Stimulated activated CD4-positive, alpha-beta T cell treated with anti-CD3 and anti-CD28 coated beads, Interleukin-1b, Interleukin-23, amount 100 ng/mL, for 48 hours (primary cell): Measurements from ENCODE around the gene NDOR1.

ENCODE experiments used
- DNase-seq: peaks from one replicate; pipeline ENCODE4 v3.0.0-alpha.2; 2020

Gene NDOR1

GRCh38 chr9:137167747-137168572 lies 37.5 kb upstream of the NDOR1 start:
- no peak for DNase-seq

- no peak for DNase-seq
These were observed 37.0 kb upstream of the NDOR1 start for GRCh38 chr9:137168573-137168903.

GRCh38 chr9:137168904-137169856 lies 36.3 kb upstream of the NDOR1 start:
- DNase-seq: no peak

GRCh38 chr9:137169896-137170358 lies 35.6 kb upstream of the NDOR1 start, which contains the start of gene LRRC26:
TSS of gene LRRC26 (minus strand) at chr9:137170051. CDS start at chr9:137169943, 108 bp downstream.
- no peak for DNase-seq

GRCh38 chr9:137170486-137171148 lies 34.9 kb upstream of the NDOR1 start:
- DNase-seq: no peak

- no peak for DNase-seq
These were observed 34.2 kb upstream of the NDOR1 start for GRCh38 chr9:137171149-137171900.

- no peak for DNase-seq
These were observed 32.4 kb upstream of the NDOR1 start for GRCh38 chr9:137172901-137173795.

GRCh38 chr9:137173796-137174664 lies 31.5 kb upstream of the NDOR1 start:
- DNase-seq: no peak

GRCh38 chr9:137174722-137175293 lies 30.7 kb upstream of the NDOR1 start:
- DNase-seq: no peak

- DNase-seq: no peak
These were observed 30.0 kb upstream of the NDOR1 start for GRCh38 chr9:137175345-137175961.

GRCh38 chr9:137176302-137177182 lies 29.0 kb upstream of the NDOR1 start:
- DNase-seq: no peak

GRCh38 chr9:137178201-137178938 lies 27.1 kb upstream of the NDOR1 start:
- DNase-seq: no peak

- no peak for DNase-seq
These were observed 26.4 kb upstream of the NDOR1 start for GRCh38 chr9:137178939-137179630.

GRCh38 chr9:137179761-137180160 lies 25.7 kb upstream of the NDOR1 start:
- DNase-seq: no peak

- no peak for DNase-seq
These were observed 25.0 kb upstream of the NDOR1 start for GRCh38 chr9:137180491-137180890.

GRCh38 chr9:137181680-137182079 lies 23.8 kb upstream of the NDOR1 start:
- no peak for DNase-seq

GRCh38 chr9:137182836-137183235 lies 22.7 kb upstream of the NDOR1 start:
- DNase-seq: no peak
